Fibroblast of lung (primary cell): ENCODE results near the gene AK5.

Experiments
- CTCF ChIP-seq, 2 donors: IDR thresholded peaks in 1 of 2; conservative IDR thresholded peaks in 1 of 2; 1 replicate in 1 of 2; 2 replicates in 1 of 2; pipeline ENCODE4 v1.5.1; 2011 to 2012; ENCODE audit warnings: low read length in 2 of 2, control low read depth in 1 of 2, inconsistent platforms in 1 of 2, low read depth in 1 of 2, mild to moderate bottlenecking in 1 of 2
- EZH2 ChIP-seq: IDR thresholded peaks from 2 replicates; pipeline ENCODE4 v1.5.1; 2012; ENCODE audit warnings: low read length, control low read depth, mild to moderate bottlenecking; ENCODE audit errors: missing control alignments

GRCh38 chr1:77415579-77415978, 133.8 kb downstream of the AK5 start:
- TF ChIP-seq CTCF (conservative IDR thresholded peaks at IDR 0.05 in 1 of 2, IDR thresholded peaks at IDR 0.05 in 1 of 2; ENCODE audit: low read depth in 1 of 2, low read length in 2 of 2) (no peak), EZH2 (no peak)
